HG03097 (cell line): ENCODE measurements around the gene EPHA5.

Experiments used
- ATAC-seq: cut with Tn5 transposase; IDR thresholded peaks from one replicate; pipeline ENCODE4 v1.9.1; 2021; ENCODE audit not compliant: unreplicated experiment, low FRiP score

Gene EPHA5

GRCh38 chr4:65635051-65635821 is 35.1 kb downstream of the EPHA5 start:
- ATAC-seq, result no peak

GRCh38 chr4:65624651-65625050 is 45.6 kb downstream of the EPHA5 start:
- ATAC-seq, result no peak

GRCh38 chr4:65623506-65623905 is 46.8 kb downstream of the EPHA5 start:
- no peak for ATAC-seq

GRCh38 chr4:65617416-65617815 is 52.9 kb downstream of the EPHA5 start:
- no peak for ATAC-seq

- ATAC-seq, result no peak
These were observed 65.8 kb downstream of the EPHA5 start for GRCh38 chr4:65604515-65604914.

GRCh38 chr4:65600656-65601055 is 69.6 kb downstream of the EPHA5 start:
- no peak for ATAC-seq

- no peak for ATAC-seq
These were observed 70.9 kb downstream of the EPHA5 start for GRCh38 chr4:65599340-65599739.

GRCh38 chr4:65597697-65598096 is 72.6 kb downstream of the EPHA5 start:
- ATAC-seq, result no peak

- no peak for ATAC-seq
These were observed 78.2 kb downstream of the EPHA5 start for GRCh38 chr4:65592089-65592488.

- ATAC-seq, result no peak
These were observed 80.4 kb downstream of the EPHA5 start for GRCh38 chr4:65589921-65590320.

- no peak for ATAC-seq
These were observed 81.0 kb downstream of the EPHA5 start for GRCh38 chr4:65589331-65589730.

GRCh38 chr4:65580551-65580950 is 89.7 kb downstream of the EPHA5 start:
- no peak for ATAC-seq

- no peak for ATAC-seq
These were observed 103.8 kb downstream of the EPHA5 start for GRCh38 chr4:65566473-65566872.

- no peak for ATAC-seq
These were observed 109.1 kb downstream of the EPHA5 start for GRCh38 chr4:65561164-65561563.

- ATAC-seq, result no peak
These were observed 111.0 kb downstream of the EPHA5 start for GRCh38 chr4:65559270-65559669.

- no peak for ATAC-seq
These were observed 118.2 kb downstream of the EPHA5 start for GRCh38 chr4:65552057-65552456.

- ATAC-seq, result no peak
These were observed 119.8 kb downstream of the EPHA5 start for GRCh38 chr4:65550500-65550899.

- no peak for ATAC-seq
These were observed 123.3 kb downstream of the EPHA5 start for GRCh38 chr4:65546882-65547416.

- no peak for ATAC-seq
These were observed 131.7 kb downstream of the EPHA5 start for GRCh38 chr4:65538571-65538970.

- ATAC-seq, result no peak
These were observed 135.2 kb downstream of the EPHA5 start for GRCh38 chr4:65535113-65535512.

- no peak for ATAC-seq
These were observed 148.6 kb downstream of the EPHA5 start for GRCh38 chr4:65521666-65522065.

GRCh38 chr4:65515646-65516045 is 154.6 kb downstream of the EPHA5 start:
- no peak for ATAC-seq
